ENCODE data around the gene PRR5. TPM values are rescaled to one million over a fixed set of nuclear protein-coding genes. Genes with fewer than 3 reads are reported as not detected.

The PRR5 gene
- total RNA-seq, 1 experiment from 2014 or later = 11.8 TPM

DNA sequence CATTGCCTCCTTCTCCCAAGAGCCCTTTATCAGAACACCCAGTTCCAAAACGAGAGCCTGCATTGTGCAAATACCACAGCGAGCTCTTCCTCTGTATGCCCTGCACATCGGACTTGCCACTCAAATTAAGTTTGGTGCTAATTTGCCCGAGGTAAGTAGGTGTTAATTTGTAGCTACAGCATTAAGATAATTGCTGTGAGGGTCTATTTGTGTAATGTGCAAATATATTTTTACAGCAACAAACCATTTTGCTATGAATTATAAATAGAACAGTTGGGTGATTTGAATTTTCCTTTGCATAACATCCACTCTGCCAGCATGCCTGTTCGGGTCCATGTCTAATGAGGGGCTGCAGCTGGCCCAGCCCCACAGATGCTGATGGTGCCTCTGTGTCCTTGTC, 58.5 kb downstream of the PRR5 start:
- Histone ChIP-seq H3K4me1 (ENCODE audit: insufficient read depth, low read length) (peaks cover 5% of the 10 kb centered on the region; the same call in 1 of the 2 replicates), H3K18ac (ENCODE audit: insufficient read length, low read depth, low read length) (no peak overlapping the region), H3K79me1 (ENCODE audit: insufficient read depth, low read depth, low read length, poor library complexity, severe bottlenecking) (no peaks in the 10 kb centered on the region), H4K91ac (ENCODE audit: insufficient read length, low read depth, low read length) (no peak overlapping the region), H3K4me2 (ENCODE audit: insufficient read depth, insufficient read length, low read length) (no peak overlapping the region), H4K20me1 (ENCODE audit: control insufficient read depth, insufficient read depth, insufficient read length) (no peaks in the 10 kb centered on the region), H4K5ac (ENCODE audit: insufficient read length, low read depth, low read length) (no peak overlapping the region), H3K27ac (ENCODE audit: insufficient read length, low read depth, low read length) (no peak overlapping the region), H2BK20ac (ENCODE audit: low read depth, low read length, poor library complexity, severe bottlenecking) (no peak overlapping the region), H2BK120ac (ENCODE audit: low read depth, low read length, poor library complexity, severe bottlenecking) (no peak overlapping the region), H3K56ac (ENCODE audit: insufficient read length, low read depth, low read length) (no peak overlapping the region), H3K9me3 (ENCODE audit: control insufficient read depth, low read depth, low read length) (no peaks in the 10 kb centered on the region), H3K27me3 (ENCODE audit: insufficient read depth, low read length) (no peaks in the 10 kb centered on the region), H2BK5ac (ENCODE audit: insufficient read length, low read length) (no peak overlapping the region), H4K8ac (replicated peaks; ENCODE audit: insufficient read length, low read depth, low read length) (no peak overlapping the region), H3K23me2 (ENCODE audit: insufficient read length, low read depth, low read length, poor library complexity, severe bottlenecking) (no peaks in the 10 kb centered on the region), H3T11ph (ENCODE audit: low read length) (no peak overlapping the region), H3K79me2 (ENCODE audit: insufficient read depth, low read length) (peaks cover 5% of the 10 kb centered on the region; the same call in 1 of the 2 replicates), H3K14ac (ENCODE audit: insufficient read depth, low read length) (no peak overlapping the region), H3K9ac (ENCODE audit: extremely low read depth, insufficient read length, low read length) (no peak overlapping the region), H3K4ac (ENCODE audit: low read depth, low read length) (no peak overlapping the region), H3K23ac (ENCODE audit: insufficient read length, low read depth, low read length) (no peak overlapping the region), H2BK12ac (ENCODE audit: insufficient read length, low read depth, low read length) (no peak overlapping the region), H2BK15ac (ENCODE audit: low read depth, low read length) (no peak overlapping the region), H2AK5ac (ENCODE audit: insufficient read length, low read length) (no peak overlapping the region), H2AFZ (ENCODE audit: low read length) (no peak overlapping the region)
- Mint-ChIP-seq H3K4me1 (peaks cover 22 to 43% of the 10 kb centered on the region in 2 experiments), H3K27ac (no peak overlapping the region), H3K27me3 (ENCODE audit: low read depth) (no peaks in the 10 kb centered on the region), H3K36me3 (ENCODE audit: insufficient read depth in 1 of 3, low read depth in 3 of 3) (peaks cover 14 to 26% (median 19%) of the 10 kb centered on the region in 3 experiments), H3K9me3 (peaks cover 3 to 6% of the 10 kb centered on the region in 2 experiments; a peak in 3 of 5 replicates), H3K4me3 (no peak overlapping the region)
- TF ChIP-seq CTCF (conservative IDR thresholded peaks at IDR 0.05) = no peak
- no peak for DNase-seq
- no CpG with 5 or more reads among the region's 5 CpGs for WGBS (ENCODE audit: extremely low coverage, insufficient read length, low lambda C conversion rate)
